Caco-2 (cell line): ENCODE data around the gene HTR6. TPM values are rescaled to one million over a fixed set of nuclear protein-coding genes. Genes with fewer than 3 reads are reported as not detected.

ENCODE experiments used
- BruUV-seq: library from RNA; stranded (reverse); fragments of 400-500 nt; replicated peaks from 2 replicates; lab custom pipeline; 2021; lab: Mats Ljungman, UMichigan
- CTCF ChIA-PET: fragments of 300-600 bp; sonication (Branson Sonifier 250); formaldehyde crosslinking; loops from one replicate; lab custom pipeline; 2022; ENCODE audit warnings: antibody characterized with exemption; lab: Charles Lee
- POLR2A ChIA-PET: fragments of 300-600 bp; sonication (Branson Sonifier 250); formaldehyde crosslinking; loops from one replicate; lab custom pipeline; 2022; ENCODE audit warnings: antibody characterized with exemption; lab: Charles Lee
- DNase-seq, 2 experiments: peaks; one replicate each; pipeline versions ENCODE4 v3.0.0 to v3.0.0-alpha.2; 2020 to 2022
- H3K27me3 ChIP-seq: replicated peaks from 2 replicates; pipeline ENCODE4 v1.6.0; 2011; ENCODE audit warnings: low read length; ENCODE audit not compliant: control insufficient read depth, insufficient read depth
- H3K36me3 ChIP-seq: 2 replicates; pipeline ENCODE4 v1.5.1; 2011; ENCODE audit warnings: low read length; ENCODE audit not compliant: control insufficient read depth, insufficient read depth
- H3K4me1 ChIP-seq: fragments of 250-450 bp; sonication (Bioruptor Pico); 2 replicates; pipeline ENCODE4 v1.5.1; 2020; ENCODE audit warnings: mild to moderate bottlenecking
- H3K4me3 ChIP-seq: 2 replicates; pipeline ENCODE4 v1.5.1; 2011; ENCODE audit warnings: low read depth, mild to moderate bottlenecking, control low read depth, low read length
- H3K9me3 ChIP-seq: fragments of 250-450 bp; sonication (Bioruptor Pico); 2 replicates; pipeline ENCODE4 v1.5.1; 2020; ENCODE audit warnings: mild to moderate bottlenecking, moderate library complexity
- H3K27ac Mint-ChIP-seq: one replicate; pipeline ENCODE4 v1.8.0; 2022; ENCODE audit warnings: mixed read lengths; ENCODE audit not compliant: unreplicated experiment
- H3K27me3 Mint-ChIP-seq: one replicate; pipeline ENCODE4 v1.8.0; 2022; ENCODE audit warnings: mixed read lengths; ENCODE audit not compliant: insufficient read depth, unreplicated experiment
- H3K36me3 Mint-ChIP-seq: one replicate; pipeline ENCODE4 v1.8.0; 2022; ENCODE audit warnings: mild to moderate bottlenecking, mixed read lengths; ENCODE audit not compliant: insufficient read depth, unreplicated experiment
- H3K4me1 Mint-ChIP-seq: one replicate; pipeline ENCODE4 v1.8.0; 2022; ENCODE audit warnings: low read depth, mixed read lengths; ENCODE audit not compliant: unreplicated experiment
- H3K4me3 Mint-ChIP-seq: one replicate; pipeline ENCODE4 v1.8.0; 2022; ENCODE audit warnings: mild to moderate bottlenecking, moderate library complexity, mixed read lengths; ENCODE audit not compliant: unreplicated experiment
- H3K9me3 Mint-ChIP-seq: one replicate; pipeline ENCODE4 v1.8.0; 2022; ENCODE audit warnings: mixed read lengths; ENCODE audit not compliant: unreplicated experiment
- intact Hi-C: fragments of 100-400 bp; cut with micrococcal nuclease; formaldehyde crosslinking; loops from one replicate; pipeline ENCODE4 v1.10.0; 2022; ENCODE audit not compliant: unreplicated experiment
- total RNA-seq: library from RNA; stranded (reverse); gene quantifications from 2 replicates; pipeline ENCODE4 v1.2.3, GENCODE V29; 2022
- TF ChIP-seq, protein P1 (sequence below), 2 experiments: fragments of 200-600 bp in 1 of 2; IDR thresholded peaks; 1 replicate in 1 of 2; 2 replicates in 1 of 2; pipeline versions ENCODE4 v1.5.1 to v1.8.0; 2011 to 2022; ENCODE audit warnings: antibody characterized with exemption in 1 of 2, control low read depth in 1 of 2, inconsistent platforms in 1 of 2, low read depth in 1 of 2, low read length in 1 of 2, mild to moderate bottlenecking in 1 of 2, moderate library complexity in 1 of 2; ENCODE audit not compliant: insufficient read depth in 1 of 2, severe bottlenecking in 1 of 2, unreplicated experiment in 1 of 2

Gene HTR6
- total RNA-seq, 1 experiment from 2014 or later, result not detected

DNA sequence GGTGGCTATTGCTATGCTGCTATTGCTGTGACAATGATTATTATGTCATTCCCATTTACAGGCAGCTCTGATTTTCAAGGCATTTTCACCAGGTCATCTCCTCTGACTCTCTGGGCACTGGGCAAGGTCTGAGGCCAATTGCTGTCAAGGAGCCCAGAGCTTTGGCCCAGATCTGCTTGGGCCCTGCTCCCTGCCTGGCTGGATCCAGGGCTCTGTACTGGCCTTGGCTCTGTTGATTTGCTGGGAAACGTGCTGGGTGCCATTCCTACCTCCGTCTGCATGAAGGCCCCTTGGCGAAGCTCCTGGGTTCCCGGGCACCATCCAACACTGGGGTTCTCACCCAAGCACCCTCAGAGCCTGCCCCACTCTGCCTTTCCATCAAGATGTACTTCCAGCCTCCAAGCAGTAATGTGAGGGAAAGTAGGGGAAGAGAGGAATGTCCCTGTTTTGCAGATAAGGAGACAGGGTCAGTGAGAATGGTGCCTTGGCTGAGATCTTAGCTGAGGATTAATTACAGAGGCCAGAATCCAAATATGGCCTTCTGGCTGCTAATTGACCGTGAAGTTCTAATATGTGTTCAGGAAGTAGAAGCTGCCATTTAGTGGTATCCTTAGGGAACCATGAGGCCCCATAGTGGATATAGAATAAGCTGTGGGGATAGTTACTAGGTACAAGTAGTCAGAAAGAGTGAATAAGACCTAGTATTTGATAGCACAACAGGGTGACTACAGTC, 63.9 kb downstream of the HTR6 start:
- H3K4me1 Mint-ChIP-seq, result no peaks in the 10 kb centered on the region
- intact Hi-C loops, result no loop called here
- POLR2A ChIA-PET, result no interaction called here

DNA sequence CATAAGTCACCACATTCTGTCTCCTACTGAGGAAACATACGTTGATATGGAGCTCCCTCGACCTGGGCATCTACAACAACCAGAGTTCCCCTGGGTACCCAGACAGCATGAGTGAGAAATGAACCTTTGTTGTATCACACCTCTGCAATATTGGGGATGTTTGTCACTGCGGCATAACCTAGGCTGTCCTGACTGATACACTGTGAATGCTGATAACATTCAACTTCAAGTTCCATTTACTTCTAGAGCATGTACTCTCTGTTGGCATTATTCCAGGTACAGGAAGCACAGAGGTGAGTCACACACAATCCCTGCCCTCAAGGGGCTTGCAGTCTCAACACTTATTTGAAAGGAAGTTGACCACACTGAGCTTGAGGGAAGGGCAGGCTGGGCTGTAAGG, 65.6 kb downstream of the HTR6 start:
- POLR2A ChIA-PET, result no interaction called here

More for the DNA sequence above, 63.9 kb downstream of the HTR6 start:
- Mint-ChIP-seq H3K27me3 (no peaks in the 10 kb centered on the region), H3K36me3 (no peaks in the 10 kb centered on the region), H3K27ac (no peak overlapping the region), H3K9me3 (no peaks in the 10 kb centered on the region), H3K4me3 (no peak overlapping the region)
- DNase-seq, result no peak
- TF ChIP-seq, protein P1, sequence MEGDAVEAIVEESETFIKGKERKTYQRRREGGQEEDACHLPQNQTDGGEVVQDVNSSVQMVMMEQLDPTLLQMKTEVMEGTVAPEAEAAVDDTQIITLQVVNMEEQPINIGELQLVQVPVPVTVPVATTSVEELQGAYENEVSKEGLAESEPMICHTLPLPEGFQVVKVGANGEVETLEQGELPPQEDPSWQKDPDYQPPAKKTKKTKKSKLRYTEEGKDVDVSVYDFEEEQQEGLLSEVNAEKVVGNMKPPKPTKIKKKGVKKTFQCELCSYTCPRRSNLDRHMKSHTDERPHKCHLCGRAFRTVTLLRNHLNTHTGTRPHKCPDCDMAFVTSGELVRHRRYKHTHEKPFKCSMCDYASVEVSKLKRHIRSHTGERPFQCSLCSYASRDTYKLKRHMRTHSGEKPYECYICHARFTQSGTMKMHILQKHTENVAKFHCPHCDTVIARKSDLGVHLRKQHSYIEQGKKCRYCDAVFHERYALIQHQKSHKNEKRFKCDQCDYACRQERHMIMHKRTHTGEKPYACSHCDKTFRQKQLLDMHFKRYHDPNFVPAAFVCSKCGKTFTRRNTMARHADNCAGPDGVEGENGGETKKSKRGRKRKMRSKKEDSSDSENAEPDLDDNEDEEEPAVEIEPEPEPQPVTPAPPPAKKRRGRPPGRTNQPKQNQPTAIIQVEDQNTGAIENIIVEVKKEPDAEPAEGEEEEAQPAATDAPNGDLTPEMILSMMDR (IDR thresholded peaks at IDR 0.05; ENCODE audit: insufficient read depth in 1 of 2, low read depth in 1 of 2, low read length in 1 of 2, severe bottlenecking in 1 of 2, unreplicated experiment in 1 of 2), result no peak
- no peak overlapping the region for H3K4me3 ChIP-seq
- no peaks in the 10 kb centered on the region for H3K4me1 ChIP-seq
- no TSS peak for BruUV-seq
- no peaks in the 10 kb centered on the region for H3K36me3 ChIP-seq
- CTCF ChIA-PET, result no interaction called here
- H3K9me3 ChIP-seq, result no peaks in the 10 kb centered on the region
- no peaks in the 10 kb centered on the region for H3K27me3 ChIP-seq

More for the DNA sequence above, 65.6 kb downstream of the HTR6 start:
- TF ChIP-seq, protein P1 (IDR thresholded peaks at IDR 0.05; ENCODE audit: insufficient read depth in 1 of 2, low read depth in 1 of 2, low read length in 1 of 2, severe bottlenecking in 1 of 2, unreplicated experiment in 1 of 2), result no peak
- Mint-ChIP-seq H3K4me1 (no peaks in the 10 kb centered on the region), H3K4me3 (no peak overlapping the region), H3K27me3 (no peaks in the 10 kb centered on the region), H3K9me3 (no peaks in the 10 kb centered on the region), H3K27ac (no peak overlapping the region), H3K36me3 (no peaks in the 10 kb centered on the region)
- Histone ChIP-seq H3K4me1 (no peaks in the 10 kb centered on the region), H3K9me3 (no peaks in the 10 kb centered on the region), H3K4me3 (no peak overlapping the region), H3K36me3 (no peaks in the 10 kb centered on the region), H3K27me3 (no peaks in the 10 kb centered on the region)
- intact Hi-C loops, result no loop called here
- CTCF ChIA-PET, result no interaction called here
- no peak for DNase-seq
- no TSS peak for BruUV-seq

Other genes starting within 250 kb of the HTR6 start
- 205 and 223 TPM in 2 replicates for gene CAPZB, start 179.3 kb upstream of the HTR6 start, total RNA-seq
- gene NBL1, start 20.6 kb upstream of the HTR6 start, total RNA-seq, result 23.0 and 24.0 TPM in 2 replicates
- gene TMCO4, start 135.0 kb downstream of the HTR6 start, total RNA-seq, result 12.1 and 15.1 TPM in 2 replicates
- gene RNF186, start 150.4 kb downstream of the HTR6 start, total RNA-seq, result not detected in 2 replicates
- 15.1 and 15.6 TPM in 2 replicates for gene OTUD3, start 217.5 kb downstream of the HTR6 start, total RNA-seq